HG03064 (cell line): Measurements from ENCODE around the gene KCNMB2.

Source experiments
- ATAC-seq: cut with Tn5 transposase; IDR thresholded peaks from one replicate; pipeline ENCODE4 v1.9.1; 2021; ENCODE audit warnings: low read depth; ENCODE audit not compliant: unreplicated experiment

KCNMB2 gene

DNA sequence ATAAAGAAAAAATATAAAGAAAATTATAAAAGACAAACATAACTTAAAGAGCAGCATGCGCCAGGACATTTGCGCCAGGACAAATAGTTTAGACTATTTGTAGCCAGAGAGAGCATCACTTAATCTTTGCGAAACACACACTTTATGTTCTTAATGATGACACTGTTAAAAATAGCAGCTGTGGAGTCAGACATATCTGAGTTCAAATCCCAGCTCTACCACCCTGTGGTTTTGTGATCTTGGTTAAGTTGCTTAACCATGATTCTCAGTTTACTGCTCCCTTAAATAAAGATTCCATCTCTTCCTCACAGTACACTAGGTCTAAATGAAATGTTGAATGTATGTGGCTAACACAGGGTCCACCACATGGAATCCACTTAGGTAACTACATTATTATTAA is 31.4 kb downstream of the KCNMB2 start:
- no peak for ATAC-seq

DNA sequence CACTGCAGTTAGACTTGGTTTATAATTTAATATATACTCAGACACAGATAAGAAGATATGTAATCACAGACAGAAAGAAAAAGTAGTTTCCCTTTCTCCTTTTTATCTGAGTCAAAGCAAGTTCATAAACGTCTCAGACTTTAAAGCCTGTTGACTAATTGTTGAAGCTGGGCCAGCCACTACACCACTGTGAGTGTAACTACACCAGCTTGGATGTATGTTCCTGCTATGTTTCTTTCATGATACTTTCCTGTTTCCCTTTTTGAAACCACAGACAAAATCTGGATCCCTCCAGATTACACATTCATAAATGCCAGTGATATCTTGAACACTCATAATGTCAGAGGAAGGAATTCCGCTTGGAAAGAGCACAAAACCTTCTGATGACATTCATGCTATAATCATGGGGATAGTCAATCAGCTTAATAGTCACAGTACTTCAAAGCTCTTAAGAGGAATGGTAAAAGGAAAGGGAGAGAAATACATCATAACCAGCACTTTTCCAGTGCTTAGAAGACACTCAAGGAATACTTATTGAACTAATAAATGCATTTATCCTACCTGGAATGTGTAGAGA is 32.0 kb downstream of the KCNMB2 start:
- ATAC-seq, result no peak

DNA sequence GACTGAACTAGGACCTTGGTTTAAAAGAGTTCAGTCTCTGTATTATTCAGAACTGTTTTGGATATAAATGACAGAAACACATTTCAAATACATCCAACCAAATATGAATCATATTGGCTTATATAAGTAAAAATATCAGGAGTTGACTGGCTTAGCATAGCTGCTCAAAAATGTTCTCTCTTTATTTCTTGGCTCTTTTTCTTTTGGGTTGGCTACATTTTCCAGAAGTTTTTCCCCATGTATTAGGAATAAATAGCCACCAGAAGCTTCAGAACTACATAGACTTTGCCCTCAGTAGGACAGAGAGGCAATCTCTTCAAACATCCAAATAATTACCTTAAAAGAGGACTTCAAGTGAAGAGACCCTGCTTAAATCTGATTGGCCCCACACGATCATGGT is 32.7 kb downstream of the KCNMB2 start:
- ATAC-seq, result no peak

DNA sequence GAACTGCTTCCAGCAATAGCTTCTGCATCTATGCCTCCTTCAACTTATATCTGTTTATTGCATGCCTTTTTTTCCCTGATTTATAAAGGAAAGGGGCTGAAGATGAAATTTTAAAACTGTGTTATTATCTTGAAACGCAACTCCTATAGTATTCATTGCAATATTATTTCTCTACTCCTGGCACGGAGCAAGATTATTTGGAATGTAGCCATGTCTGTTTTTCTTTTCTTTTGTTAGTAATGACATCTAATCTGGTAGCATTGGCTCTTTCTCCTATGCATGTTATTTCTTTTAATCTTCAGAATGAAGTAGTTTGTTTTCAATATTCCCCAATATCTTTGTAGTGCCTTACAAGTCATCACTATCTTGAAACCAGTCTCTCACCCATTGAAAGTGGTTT is 33.6 kb downstream of the KCNMB2 start:
- ATAC-seq, result no peak

DNA sequence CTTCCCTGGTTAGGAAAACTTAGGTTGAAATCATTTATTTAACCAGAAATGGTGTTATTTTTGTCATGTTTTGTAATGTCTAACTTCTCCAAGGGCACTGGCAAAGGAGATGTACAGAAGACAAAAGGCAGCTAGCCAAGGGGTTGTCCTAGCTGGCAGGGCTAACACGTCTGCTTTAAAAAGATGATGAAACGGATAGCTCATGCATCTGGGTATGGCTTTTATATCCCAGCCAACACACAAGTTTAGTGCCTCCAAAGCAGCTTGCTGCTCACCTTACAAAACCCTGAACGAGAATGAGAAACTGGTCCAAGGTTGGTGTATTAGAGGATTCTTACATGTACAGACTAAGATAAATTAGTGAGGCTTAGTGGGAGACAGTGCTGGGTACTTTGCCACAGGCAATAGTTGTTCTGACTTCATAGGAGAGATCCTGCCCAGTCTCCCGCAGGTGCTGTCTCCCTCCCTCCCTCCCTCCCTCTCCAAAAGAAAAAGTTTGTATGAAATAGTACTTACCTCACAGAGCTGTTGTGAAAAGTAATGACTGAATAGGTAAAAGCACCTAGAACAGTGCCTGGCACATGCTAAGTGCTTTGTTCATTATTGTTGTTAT is 47.8 kb downstream of the KCNMB2 start:
- ATAC-seq, result no peak

DNA sequence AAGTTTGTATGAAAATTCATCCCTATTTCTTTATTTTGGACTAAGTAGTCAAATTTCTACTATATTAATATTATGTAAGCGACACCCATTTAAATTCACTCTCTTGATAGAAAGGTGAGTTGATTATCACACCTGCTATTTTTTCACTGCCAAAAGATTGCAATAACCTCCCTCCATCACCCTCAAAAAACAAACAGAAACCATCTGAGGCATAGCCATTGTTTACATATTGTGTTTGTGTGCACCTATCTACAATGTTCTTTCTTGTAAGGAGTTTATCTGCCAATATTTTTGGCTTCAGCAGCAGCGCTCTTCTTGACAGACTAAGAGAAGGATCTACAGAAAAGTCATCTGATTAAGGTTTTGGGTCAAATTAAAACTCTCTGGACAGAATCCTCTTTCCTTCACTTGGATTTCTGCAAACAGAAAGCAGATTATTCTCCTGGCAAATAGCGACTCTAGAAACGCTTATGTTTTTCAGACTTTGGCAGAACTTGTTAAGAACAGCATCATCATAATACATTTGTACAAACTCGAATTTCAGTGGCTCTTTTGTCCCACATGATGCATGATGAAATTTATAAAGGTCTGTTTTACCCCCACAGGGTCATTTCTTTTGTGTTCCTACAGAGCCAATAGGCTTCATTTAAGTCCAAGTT is 48.6 kb downstream of the KCNMB2 start:
- no peak for ATAC-seq

DNA sequence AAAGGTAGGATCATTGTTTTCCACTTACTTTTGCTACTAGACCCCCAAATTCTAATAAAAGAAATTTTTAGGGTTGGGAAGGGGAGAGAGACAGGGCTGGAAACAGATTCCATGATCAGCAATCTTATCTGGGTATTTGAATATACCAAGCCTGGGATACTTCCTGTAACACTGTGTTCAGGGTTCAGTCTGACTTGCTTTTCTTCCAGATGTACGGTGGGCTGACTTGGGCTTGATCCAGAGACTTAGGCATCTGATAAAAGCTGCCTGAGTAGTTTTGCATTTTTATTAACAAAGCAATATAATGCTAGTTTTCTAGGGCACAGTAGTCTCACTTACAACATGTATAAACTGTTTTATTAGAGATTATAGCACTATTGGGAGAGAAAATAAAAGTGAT is 49.2 kb downstream of the KCNMB2 start:
- ATAC-seq, result no peak

DNA sequence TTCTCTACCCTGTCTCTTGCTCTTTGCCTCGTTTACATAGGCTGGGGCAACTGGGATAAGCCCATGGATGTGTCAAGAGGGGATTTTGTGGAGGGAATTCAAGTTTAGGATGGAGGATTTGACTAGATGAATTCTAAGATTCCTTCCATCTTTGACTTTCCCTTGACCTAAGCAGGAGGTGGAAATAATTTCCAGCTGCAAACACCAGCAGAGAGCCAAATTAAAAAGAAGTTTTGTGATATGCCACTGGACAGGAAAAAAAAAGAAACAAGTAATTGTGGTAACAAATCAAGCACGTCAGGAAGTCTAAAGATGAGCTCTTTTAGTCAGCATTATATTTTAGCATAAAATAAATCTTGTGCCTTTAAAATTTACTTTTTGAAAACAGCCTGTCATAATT is 49.8 kb downstream of the KCNMB2 start:
- ATAC-seq, result no peak

DNA sequence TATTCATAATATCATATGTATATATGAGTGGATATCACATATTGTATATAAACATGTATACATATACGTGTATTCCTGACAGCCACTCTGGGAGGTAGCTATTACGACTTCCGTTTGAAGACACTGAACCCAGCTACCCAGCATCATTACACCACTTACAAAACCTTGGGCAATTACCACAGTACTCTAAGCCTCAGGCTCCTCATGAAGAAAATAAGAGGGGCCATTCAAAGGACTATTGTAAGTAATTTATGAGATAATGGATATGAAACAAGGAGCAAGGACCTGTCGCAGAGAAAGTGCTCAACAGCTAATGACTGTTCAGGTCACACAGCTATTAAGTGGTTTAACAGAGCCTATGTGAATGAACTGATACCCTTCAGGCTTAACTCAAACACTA is 52.4 kb downstream of the KCNMB2 start:
- no peak for ATAC-seq

DNA sequence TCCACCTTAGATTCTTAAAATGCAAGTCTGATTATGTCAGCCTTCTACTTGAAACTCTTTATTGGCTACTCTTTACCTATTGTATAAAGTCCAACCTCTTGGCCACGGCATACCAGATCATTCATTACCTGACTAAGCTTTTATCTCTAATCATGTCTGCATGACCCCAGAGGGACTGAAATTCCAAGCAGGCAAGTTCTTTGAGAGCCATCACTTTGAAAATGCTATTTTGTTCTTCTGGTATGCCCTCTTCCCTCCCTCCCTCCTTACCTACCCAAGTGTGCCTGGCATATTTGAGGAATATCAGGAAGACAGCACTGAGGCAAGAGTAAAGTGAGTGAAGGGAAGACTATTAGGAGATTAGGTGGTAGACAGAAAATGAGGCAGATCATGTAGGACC is 57.5 kb downstream of the KCNMB2 start:
- no peak for ATAC-seq

DNA sequence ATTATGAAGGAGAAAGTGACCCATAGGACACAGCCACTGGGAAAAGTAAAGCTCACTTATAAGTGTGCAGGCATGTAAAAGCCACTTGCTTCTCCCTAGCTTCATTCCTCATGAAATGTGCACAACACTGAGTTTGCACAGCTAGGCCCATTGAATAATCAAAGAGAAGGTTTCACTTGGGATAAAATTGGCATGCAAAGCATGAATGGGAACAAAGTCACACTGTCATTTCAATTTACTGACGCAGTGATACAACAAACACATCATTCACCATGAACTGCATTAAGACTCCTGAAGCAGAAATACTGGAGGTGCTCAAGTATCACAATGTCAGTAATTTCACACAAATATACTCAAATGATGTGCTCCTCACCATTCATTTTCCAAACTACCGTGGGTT is 61.1 kb downstream of the KCNMB2 start:
- ATAC-seq, result no peak

DNA sequence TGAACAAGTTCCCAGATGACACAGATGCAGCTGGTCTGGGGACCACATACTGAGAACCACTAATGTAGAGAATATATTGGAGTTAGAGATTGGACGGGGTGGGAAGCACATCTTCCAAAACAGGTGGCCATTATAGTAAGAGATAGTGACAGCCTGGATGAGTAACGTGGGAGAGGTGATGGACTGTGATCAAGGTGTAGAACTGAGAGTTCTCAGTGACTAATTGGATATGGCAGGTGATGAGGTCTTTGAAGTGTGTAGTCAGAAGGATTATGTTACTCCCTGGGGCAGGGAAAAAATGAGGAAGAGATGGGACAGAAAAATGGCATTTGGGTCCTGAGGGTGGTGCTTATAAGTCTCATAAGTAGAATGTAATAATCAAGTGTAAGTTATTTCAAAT is 66.6 kb downstream of the KCNMB2 start:
- ATAC-seq, result no peak

DNA sequence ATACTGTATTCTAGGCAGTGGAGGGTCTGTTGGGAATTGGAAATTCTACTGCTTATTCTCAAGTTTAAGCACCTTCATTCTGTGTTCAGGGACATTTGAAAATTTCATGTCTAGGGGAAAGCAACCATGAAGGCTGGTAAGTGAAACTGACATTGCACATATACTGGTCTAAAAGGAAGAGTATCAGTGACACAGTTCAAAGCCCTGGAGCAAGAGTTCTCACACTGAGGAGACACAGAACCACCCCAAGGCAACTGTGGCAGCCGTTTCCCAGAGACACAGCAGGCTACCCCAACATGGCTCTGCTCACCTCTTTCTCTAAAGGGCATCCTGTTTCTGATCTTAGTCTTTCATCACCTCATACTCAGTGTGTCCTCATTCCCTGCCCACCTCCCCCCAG is 67.5 kb downstream of the KCNMB2 start:
- no peak for ATAC-seq

DNA sequence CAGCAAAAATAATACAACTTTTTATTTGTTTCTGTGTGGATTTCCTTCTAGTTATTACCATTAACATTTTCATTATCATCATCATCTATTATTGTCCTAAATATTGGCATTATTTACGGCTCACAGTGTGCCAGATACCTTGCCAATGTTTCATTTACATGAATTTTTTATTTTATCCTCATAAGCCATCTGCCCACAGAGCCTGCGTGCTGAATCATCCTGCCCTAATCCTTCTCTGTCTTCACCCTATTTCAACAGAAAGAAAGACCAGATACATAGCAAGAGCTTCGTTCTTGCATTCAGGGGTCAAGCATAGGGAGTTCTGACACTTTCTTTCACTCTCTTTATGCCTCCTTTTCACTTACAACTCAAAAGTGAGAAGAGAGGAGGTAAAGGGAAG is 82.0 kb downstream of the KCNMB2 start:
- no peak for ATAC-seq

DNA sequence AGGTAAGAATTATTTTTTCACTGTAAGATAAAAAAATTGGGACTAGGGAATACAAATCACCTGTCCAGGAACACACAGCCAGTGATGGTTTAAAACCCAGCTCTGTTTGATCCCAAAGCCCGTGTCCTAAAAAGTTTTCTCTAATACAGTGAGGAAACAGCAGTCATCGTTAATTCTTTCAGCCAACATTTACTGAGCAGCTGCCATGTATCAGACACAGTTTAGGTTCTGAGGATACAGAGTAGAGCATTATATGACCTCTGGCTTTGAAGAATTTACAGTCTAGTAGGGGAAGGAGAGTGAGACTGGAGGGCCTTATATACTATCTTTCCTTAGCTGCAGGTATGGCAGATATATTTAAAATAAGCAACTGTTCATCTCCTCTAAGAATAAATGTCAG is 82.7 kb downstream of the KCNMB2 start:
- no peak for ATAC-seq

DNA sequence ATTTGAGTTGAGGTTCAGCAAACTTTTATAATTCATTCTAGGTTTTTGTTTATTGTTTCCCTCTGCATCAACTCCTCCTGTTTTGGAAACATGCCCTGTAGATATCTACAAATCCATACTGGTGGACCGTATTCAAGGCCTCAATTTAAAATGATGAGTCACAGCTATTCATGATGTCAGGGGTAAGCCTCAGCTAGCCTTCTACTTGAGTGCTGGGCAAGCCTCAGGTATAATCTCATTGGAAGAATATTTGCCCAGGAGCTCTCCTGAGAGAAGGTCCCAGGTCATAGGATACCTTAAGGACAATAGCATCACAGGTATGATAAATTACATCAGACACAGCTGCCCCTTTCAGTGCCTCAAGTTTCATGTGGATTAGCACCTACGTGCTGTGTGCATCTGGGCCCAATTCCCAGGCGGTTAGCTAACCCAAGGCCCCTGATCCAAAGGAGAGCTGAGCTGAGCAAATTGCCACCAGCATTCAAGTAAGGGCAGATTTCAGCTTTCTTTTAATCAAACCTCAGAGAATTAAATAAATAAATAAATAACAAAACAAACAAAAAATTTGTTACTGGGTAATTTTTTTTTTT is 87.5 kb downstream of the KCNMB2 start:
- no peak for ATAC-seq

DNA sequence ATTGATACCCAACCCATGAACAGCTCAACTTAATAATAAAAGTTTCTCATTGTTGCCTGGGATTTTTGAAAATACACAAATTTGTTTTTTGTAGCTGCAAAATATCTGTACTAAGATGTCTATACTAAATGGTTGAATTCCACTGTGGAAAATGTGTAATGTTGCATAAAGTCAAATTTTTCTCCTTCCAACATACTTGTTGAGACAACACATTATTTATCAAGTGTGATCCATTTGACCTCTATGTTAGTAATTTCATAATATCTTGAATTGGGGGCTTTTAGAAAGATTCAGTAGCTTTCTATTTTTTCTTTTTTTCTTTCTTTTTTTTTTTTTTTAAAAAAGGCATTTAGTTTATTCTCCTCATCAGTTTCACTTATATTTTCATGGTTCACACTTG is 88.0 kb downstream of the KCNMB2 start:
- ATAC-seq, result no peak

DNA sequence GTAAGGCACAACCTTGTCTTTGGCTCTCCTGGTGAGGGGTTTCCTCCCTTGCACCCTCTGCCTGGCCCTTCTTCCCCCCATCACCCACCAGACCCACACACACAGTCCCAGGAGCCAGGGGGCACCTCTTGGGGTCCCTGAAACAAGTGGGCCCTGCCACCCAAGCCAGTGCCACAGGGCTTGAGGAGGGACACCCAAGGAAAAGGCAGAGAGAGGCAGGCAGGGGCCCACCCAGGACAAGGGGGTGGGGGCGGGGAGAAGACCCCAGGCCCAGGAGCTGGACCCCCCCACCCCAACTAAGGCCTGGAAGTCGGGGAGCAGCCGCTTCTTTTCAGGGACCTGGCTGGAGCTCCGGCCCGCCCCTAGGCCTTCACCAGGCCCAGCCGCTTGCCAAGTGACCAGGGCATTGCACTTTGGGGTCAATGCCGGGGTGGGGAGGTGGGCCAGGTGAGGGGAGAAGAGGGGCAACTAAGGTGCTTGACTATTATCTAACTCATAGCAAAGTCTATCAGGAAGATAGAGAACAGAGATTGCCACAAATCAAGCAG is 88.9 kb downstream of the KCNMB2 start:
- ATAC-seq, result no peak

DNA sequence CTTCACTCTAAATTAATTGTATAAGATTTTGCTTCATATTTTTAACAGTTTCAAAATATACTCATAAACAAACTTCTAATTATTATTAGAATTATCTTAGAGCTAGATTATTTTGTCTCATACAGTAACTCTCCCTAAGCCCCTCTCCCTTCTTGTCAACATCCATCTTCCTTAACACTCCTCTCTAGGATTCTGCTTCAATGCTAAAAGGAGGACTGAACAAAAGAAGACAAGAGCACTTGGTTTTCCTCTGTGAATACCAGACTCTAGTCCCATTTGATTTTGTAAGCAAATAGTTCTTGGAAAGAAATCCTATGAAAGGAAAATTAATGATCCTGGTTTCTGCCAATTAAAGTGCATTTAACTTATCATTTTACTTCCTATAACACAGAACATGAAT is 91.8 kb downstream of the KCNMB2 start:
- no peak for ATAC-seq

DNA sequence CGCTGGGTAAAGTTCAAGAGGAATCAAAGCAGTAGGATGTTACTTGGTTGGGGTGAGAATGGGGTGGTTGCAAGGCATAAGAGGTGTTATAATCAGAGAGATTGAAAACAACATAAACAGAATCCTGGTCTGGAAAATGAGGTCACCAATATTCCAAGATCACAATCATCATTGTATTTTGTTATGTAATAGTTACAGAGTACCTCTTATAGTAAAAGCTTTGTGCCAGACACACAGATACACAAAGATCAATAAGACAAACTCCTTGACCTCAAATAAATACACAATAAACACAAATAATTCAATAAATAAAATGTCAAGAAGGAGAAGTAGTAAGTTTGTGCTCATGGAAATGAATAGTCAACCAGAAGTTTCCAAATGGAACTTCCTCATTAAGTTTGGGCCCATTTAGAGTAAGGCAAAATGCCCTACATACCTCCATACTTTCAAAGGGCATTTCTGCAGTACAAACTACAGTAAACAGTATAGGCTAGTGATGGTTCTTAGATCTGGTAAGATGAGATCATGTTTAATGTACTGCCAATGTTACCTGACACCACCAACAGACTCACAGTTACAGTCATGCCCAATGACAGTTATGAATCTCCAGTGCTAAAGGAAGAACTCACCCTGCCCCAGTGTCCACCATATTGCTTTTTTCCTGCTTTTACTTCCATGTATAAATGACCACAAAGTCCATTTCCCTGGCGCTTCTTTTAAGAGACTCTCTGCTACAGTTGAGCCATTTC is 93.4 kb downstream of the KCNMB2 start:
- no peak for ATAC-seq

DNA sequence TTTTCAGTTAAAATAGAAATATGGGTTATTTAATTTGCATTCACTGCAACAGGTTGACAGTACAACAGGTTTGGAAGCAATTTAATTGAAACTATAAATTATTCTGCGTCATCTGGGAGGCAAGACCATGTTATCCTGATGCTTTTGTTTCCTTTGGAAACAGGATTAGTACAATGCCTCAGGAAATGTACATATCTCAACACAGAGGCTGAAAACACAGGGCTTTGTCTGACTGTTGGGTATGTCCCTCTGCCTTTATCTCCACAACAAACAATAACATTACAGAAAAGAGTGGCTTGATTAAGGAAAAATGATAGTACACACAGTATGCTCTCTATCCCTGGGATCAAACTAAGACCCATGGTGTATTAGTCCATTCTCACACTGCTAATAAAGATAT is 95.7 kb downstream of the KCNMB2 start:
- ATAC-seq, result no peak
